ENCODE measurements around the gene TTLL3. TPM values are rescaled to one million over a fixed set of nuclear protein-coding genes. Genes with fewer than 3 reads are reported as not detected.

TTLL3 gene
- total and polyA plus RNA-seq, 2 of the 8 experiments (the other 6 are each of a cell fraction or from before 2014, with no cell fraction given): 5.9 to 8.9 TPM

DNA sequence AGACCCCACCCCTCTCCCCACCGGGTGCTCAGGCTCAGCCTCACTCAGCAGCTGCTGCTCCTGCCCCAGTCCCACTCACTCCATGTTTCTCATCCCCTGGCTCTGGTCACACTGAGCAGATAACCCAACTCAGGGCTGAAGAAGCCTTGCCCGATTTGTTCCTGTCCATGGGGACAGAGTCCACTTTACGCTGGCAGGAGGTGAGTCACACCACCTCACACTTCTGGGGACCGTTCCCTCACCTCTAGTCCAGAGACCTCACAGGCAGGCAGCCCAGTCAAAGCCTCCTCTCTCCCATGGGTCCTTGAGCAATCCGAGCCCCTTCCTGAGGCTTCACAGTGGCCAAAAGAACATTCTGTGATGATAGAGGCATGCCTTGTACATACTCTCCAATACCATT, 68.6 kb downstream of the TTLL3 start (continued):
- TF ChIP-seq, protein P1, sequence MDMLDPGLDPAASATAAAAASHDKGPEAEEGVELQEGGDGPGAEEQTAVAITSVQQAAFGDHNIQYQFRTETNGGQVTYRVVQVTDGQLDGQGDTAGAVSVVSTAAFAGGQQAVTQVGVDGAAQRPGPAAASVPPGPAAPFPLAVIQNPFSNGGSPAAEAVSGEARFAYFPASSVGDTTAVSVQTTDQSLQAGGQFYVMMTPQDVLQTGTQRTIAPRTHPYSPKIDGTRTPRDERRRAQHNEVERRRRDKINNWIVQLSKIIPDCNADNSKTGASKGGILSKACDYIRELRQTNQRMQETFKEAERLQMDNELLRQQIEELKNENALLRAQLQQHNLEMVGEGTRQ (IDR thresholded peaks at IDR 0.05; ENCODE audit: low read length): no peak
- TF ChIP-seq SAP30 (IDR thresholded peaks at IDR 0.05; ENCODE audit: insufficient read depth, insufficient replicate concordance, low read length) (no peak), FOSL1 (IDR thresholded peaks at IDR 0.05; ENCODE audit: insufficient read depth, low read depth, low read length) (no peak), TAF1 (IDR thresholded peaks at IDR 0.05; ENCODE audit: low read depth, low read length) (no peak)

Measured in H1 (cell line).